CD4-positive, alpha-beta T cell treated with Interleukin-2 at 100 ng/mL for 4 hours (primary cell): ENCODE data around the gene ACO1.

Experiments used
- DNase-seq: peaks from one replicate; pipeline ENCODE4 v3.0.0-alpha.2; 2020; ENCODE audit warnings: low spot score

Gene ACO1

GRCh38 chr9:32490601-32491000, 106.2 kb downstream of the ACO1 start:
- DNase-seq: no peak

GRCh38 chr9:32497921-32498320, 113.5 kb downstream of the ACO1 start:
- no peak for DNase-seq

- no peak for DNase-seq
These were observed 116.3 kb downstream of the ACO1 start for GRCh38 chr9:32500768-32501167.

DNA sequence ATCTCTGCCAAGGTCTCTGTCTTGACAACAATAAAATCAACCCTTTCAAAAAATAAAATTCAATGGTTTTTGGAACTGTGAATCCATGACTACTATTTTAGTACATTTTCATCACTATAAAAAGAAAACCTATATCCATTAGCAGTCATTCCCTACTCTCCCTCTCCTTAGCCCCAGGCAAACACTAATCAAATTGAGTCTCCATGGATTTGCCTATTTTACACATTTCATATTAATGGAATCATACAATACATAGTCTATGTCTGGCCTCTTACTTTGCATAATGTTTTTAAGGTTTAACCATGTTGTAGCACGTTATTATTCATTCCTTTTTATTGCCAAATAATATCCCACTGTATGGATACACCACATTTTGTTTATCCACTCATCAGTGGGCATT, 117.4 kb downstream of the ACO1 start:
- DNase-seq: no peak

DNA sequence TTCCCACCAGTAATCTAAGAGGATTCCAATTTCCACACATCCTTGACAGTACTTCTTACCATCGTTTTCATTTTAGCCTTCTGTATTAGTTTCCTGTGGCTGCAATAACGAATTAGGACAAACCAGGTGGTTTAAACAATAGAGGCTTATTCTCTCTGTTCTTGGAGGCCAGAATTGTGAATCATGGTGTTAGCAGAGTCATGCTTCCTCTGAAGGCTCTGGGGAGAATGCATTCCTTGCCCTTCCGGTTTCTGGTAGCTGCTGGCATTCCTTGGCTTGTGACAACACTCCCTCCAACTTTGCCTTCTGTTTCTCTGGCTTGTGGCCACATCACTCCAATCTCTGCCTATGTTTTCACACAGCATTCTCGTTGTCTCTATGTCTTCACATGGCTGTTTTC, 118.0 kb downstream of the ACO1 start:
- no peak for DNase-seq

DNA sequence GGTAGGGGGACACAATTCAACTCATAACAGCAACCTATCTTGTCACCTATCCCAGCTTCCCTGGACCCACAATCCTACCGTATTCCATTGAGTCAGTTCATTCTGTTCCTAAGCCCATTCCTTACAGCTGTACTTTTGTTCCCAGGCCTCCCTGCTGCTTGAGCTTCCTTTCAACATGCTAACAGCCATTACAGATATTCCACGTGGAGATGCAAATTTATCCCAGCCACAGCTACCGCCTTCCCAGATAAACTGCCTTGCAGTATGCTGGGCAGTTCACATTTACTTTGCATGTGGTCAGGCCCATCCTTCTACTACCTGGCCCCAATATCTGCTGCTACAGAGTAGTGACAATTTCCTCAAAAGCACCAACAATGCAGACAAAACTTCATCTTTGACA, 118.6 kb downstream of the ACO1 start:
- DNase-seq: no peak
